Trophoblast cell (in vitro differentiated cells and primary cell): ENCODE data around the gene SPRR2B.
A peak's percentile ranks its signal among the peaks of the same experiment; 100 is the strongest.

Source experiments
- DNase-seq, 2 donors: peaks; one replicate each; pipeline ENCODE4 v3.0.0-alpha.2; 2016
- H2AFZ ChIP-seq: 2 replicates; pipeline ENCODE4 v1.6.1; 2013; ENCODE audit warnings: low read length, moderate library complexity, mild to moderate bottlenecking; ENCODE audit not compliant: insufficient read depth, poor library complexity
- H2AK5ac ChIP-seq: 2 replicates; pipeline ENCODE4 v1.6.1; 2013; ENCODE audit warnings: mild to moderate bottlenecking, low read length
- H2BK120ac ChIP-seq: 2 replicates; pipeline ENCODE4 v1.6.1; 2013; ENCODE audit warnings: low read length, mild to moderate bottlenecking, moderate library complexity; ENCODE audit not compliant: insufficient read depth, poor library complexity
- H2BK12ac ChIP-seq: 2 replicates; pipeline ENCODE4 v1.6.1; 2013; ENCODE audit warnings: mild to moderate bottlenecking, low read length, moderate library complexity
- H2BK5ac ChIP-seq: 2 replicates; pipeline ENCODE4 v1.6.1; 2013; ENCODE audit warnings: low read length, low read depth, moderate library complexity, mild to moderate bottlenecking; ENCODE audit not compliant: poor library complexity
- H3K14ac ChIP-seq: 2 replicates; pipeline ENCODE4 v1.6.1; 2013; ENCODE audit warnings: mild to moderate bottlenecking, low read length
- H3K18ac ChIP-seq: 2 replicates; pipeline ENCODE4 v1.6.1; 2013; ENCODE audit warnings: mild to moderate bottlenecking, low read length
- H3K23ac ChIP-seq: 2 replicates; pipeline ENCODE4 v1.6.1; 2013; ENCODE audit warnings: low read length
- H3K27ac ChIP-seq: 2 replicates; pipeline ENCODE4 v1.5.1; 2013; ENCODE audit warnings: low read depth, mild to moderate bottlenecking, inconsistent platforms, low read length, moderate library complexity
- H3K27me3 ChIP-seq: 2 replicates; pipeline ENCODE4 v1.6.1; 2013; ENCODE audit warnings: inconsistent platforms, mild to moderate bottlenecking, low read length, moderate library complexity; ENCODE audit not compliant: insufficient read depth
- H3K36me3 ChIP-seq, 2 experiments: 1 replicate in 1 of 2; 2 replicates in 1 of 2; pipeline ENCODE4 v1.6.1; 2013; ENCODE audit warnings: low read length in 2 of 2, mild to moderate bottlenecking in 2 of 2, moderate library complexity in 1 of 2; ENCODE audit not compliant: insufficient read depth in 2 of 2, control insufficient read depth in 1 of 2
- H3K4ac ChIP-seq: 2 replicates; pipeline ENCODE4 v1.6.1; 2013; ENCODE audit warnings: low read depth, mild to moderate bottlenecking, low read length, moderate library complexity
- H3K4me1 ChIP-seq, 2 experiments: 1 replicate in 1 of 2; 2 replicates in 1 of 2; pipeline ENCODE4 v1.6.1; 2013; ENCODE audit warnings: low read length in 2 of 2, mild to moderate bottlenecking in 2 of 2, moderate library complexity in 1 of 2; ENCODE audit not compliant: insufficient read depth in 2 of 2, control insufficient read depth in 1 of 2
- H3K4me2 ChIP-seq: 2 replicates; pipeline ENCODE4 v1.6.1; 2013; ENCODE audit warnings: inconsistent platforms, mild to moderate bottlenecking, low read length, moderate library complexity
- H3K4me3 ChIP-seq: 2 replicates; pipeline ENCODE4 v1.5.1; 2013; ENCODE audit warnings: mild to moderate bottlenecking, low read depth, low read length, inconsistent platforms
- H3K79me1 ChIP-seq: one replicate; pipeline ENCODE4 v1.6.1; 2013; ENCODE audit warnings: low read length
- H3K79me2 ChIP-seq: 2 replicates; pipeline ENCODE4 v1.6.1; 2013; ENCODE audit warnings: low read length, mild to moderate bottlenecking; ENCODE audit not compliant: control insufficient read depth, insufficient read depth, poor library complexity
- H3K9ac ChIP-seq: 2 replicates; pipeline ENCODE4 v1.6.1; 2013; ENCODE audit warnings: mild to moderate bottlenecking, low read length
- H3K9me3 ChIP-seq: 2 replicates; pipeline ENCODE4 v1.6.1; 2013; ENCODE audit warnings: low read depth, mild to moderate bottlenecking, control low read depth, inconsistent platforms, low read length; ENCODE audit not compliant: insufficient read depth
- H4K12ac ChIP-seq: 2 replicates; pipeline ENCODE4 v1.6.1; 2013; ENCODE audit warnings: low read depth, mild to moderate bottlenecking, low read length, moderate library complexity
- H4K8ac ChIP-seq: 2 replicates; pipeline ENCODE4 v1.6.1; 2013; ENCODE audit warnings: low read depth, mild to moderate bottlenecking, low read length, moderate library complexity
- H4K91ac ChIP-seq: one replicate; pipeline ENCODE4 v1.6.1; 2013; ENCODE audit warnings: low read depth, mild to moderate bottlenecking, low read length, moderate library complexity
- WGBS: extraction: QIAGEN DNeasy Blood & Tissue Kit; methylation state at CpG from one replicate; pipeline ENCODE4 v1.1.7; 2013; ENCODE audit warnings: missing lambda C conversion rate; ENCODE audit not compliant: insufficient read length, insufficient coverage; ENCODE audit errors: extremely low coverage; 5-methylcytosine and 5-hydroxymethylcytosine counted together

The SPRR2B gene

GRCh38 chr1:153035211-153035610 is 36.2 kb downstream of the SPRR2B start:
- Histone ChIP-seq H3K9me3 (no peaks in the 10 kb centered on the region), H2AK5ac (no peak overlapping the region), H3K36me3 (no peaks in the 10 kb centered on the region)

GRCh38 chr1:153032677-153033308 is 38.6 kb downstream of the SPRR2B start:
- no CpG with 5 or more reads among the region's 3 CpGs for WGBS
- Histone ChIP-seq H3K27ac (no peak overlapping the region), H2AFZ (no peak overlapping the region), H3K9me3 (no peaks in the 10 kb centered on the region), H3K27me3 (no peaks in the 10 kb centered on the region), H2AK5ac (no peak overlapping the region), H3K4me3 (no peak overlapping the region), H2BK5ac (no peak overlapping the region), H2BK120ac (no peak overlapping the region), H3K4me2 (no peak overlapping the region), H3K4me1 (no peaks in the 10 kb centered on the region), H3K18ac (no peak overlapping the region), H3K36me3 (no peaks in the 10 kb centered on the region), H4K12ac (no peak overlapping the region), H3K4ac (no peak overlapping the region), H3K14ac (no peak overlapping the region), H3K23ac (no peak overlapping the region), H3K9ac (no peak overlapping the region), H3K79me2 (no peaks in the 10 kb centered on the region), H3K79me1 (no peaks in the 10 kb centered on the region), H4K91ac (no peak overlapping the region), H2BK12ac (no peak overlapping the region), H4K8ac (no peak overlapping the region)
- DNase-seq: peak; percentile 66 to 80

More at GRCh38 chr1:153035211-153035610, 36.2 kb downstream of the SPRR2B start:
- Histone ChIP-seq H3K23ac (no peak overlapping the region), H4K8ac (no peak overlapping the region), H3K18ac (no peak overlapping the region), H2AFZ (no peak overlapping the region), H2BK5ac (no peak overlapping the region), H3K4me2 (no peak overlapping the region), H4K91ac (no peak overlapping the region), H3K27me3 (no peaks in the 10 kb centered on the region), H2BK120ac (no peak overlapping the region), H4K12ac (no peak overlapping the region), H3K9ac (no peak overlapping the region), H3K4me1 (no peaks in the 10 kb centered on the region), H3K4ac (no peak overlapping the region), H3K27ac (no peak overlapping the region), H2BK12ac (no peak overlapping the region), H3K79me1 (no peaks in the 10 kb centered on the region), H3K14ac (no peak overlapping the region), H3K4me3 (no peak overlapping the region), H3K79me2 (no peaks in the 10 kb centered on the region)
- DNase-seq: no peak
- WGBS: no CpG with 5 or more reads among the region's 1 CpG

- no peaks in the 10 kb centered on the region for H3K4me1 ChIP-seq
- H3K14ac ChIP-seq: no peak overlapping the region
- H2BK12ac ChIP-seq: peak overlapping the region; percentile 44
- no peak overlapping the region for H3K27ac ChIP-seq
- H2BK120ac ChIP-seq: no peak overlapping the region
- H3K9ac ChIP-seq: no peak overlapping the region
- H3K9me3 ChIP-seq: no peaks in the 10 kb centered on the region
- H3K4me2 ChIP-seq: no peak overlapping the region
- H2BK5ac ChIP-seq: no peak overlapping the region
- H4K8ac ChIP-seq: no peak overlapping the region
- H3K4ac ChIP-seq: no peak overlapping the region
- no peak overlapping the region for H2AFZ ChIP-seq
- H4K91ac ChIP-seq: no peak overlapping the region
- H3K23ac ChIP-seq: no peak overlapping the region
- no peak overlapping the region for H2AK5ac ChIP-seq
- H3K4me3 ChIP-seq: no peak overlapping the region
- H3K79me2 ChIP-seq: no peaks in the 10 kb centered on the region
- no peak overlapping the region for H4K12ac ChIP-seq
- H3K79me1 ChIP-seq: no peaks in the 10 kb centered on the region
- no peak for DNase-seq
- no peak overlapping the region for H3K18ac ChIP-seq
- H3K27me3 ChIP-seq: no peaks in the 10 kb centered on the region
- H3K36me3 ChIP-seq: no peaks in the 10 kb centered on the region
Measured at GRCh38 chr1:153032073-153032472, 39.3 kb downstream of the SPRR2B start.

- Histone ChIP-seq H3K4me1 (no peaks in the 10 kb centered on the region), H3K4me3 (no peak within 1 kb of the TSS), H3K9me3 (no peaks in the 10 kb centered on the region), H3K79me1 (no peaks in the 10 kb centered on the region), H2AFZ (no peak within 1 kb of the TSS), H3K18ac (no peak within 1 kb of the TSS), H4K12ac (no peak within 1 kb of the TSS), H2BK12ac (no peak within 1 kb of the TSS), H2AK5ac (no peak within 1 kb of the TSS), H3K27me3 (no peaks in the 10 kb centered on the region), H3K79me2 (no peaks in the 10 kb centered on the region), H3K4ac (no peak within 1 kb of the TSS), H4K8ac (no peak within 1 kb of the TSS), H3K27ac (no peak within 1 kb of the TSS), H2BK120ac (no peak within 1 kb of the TSS), H3K14ac (no peak within 1 kb of the TSS), H3K36me3 (no peaks in the 10 kb centered on the region), H3K9ac (no peak within 1 kb of the TSS), H2BK5ac (no peak within 1 kb of the TSS), H3K4me2 (no peak within 1 kb of the TSS), H4K91ac (no peak within 1 kb of the TSS), H3K23ac (no peak within 1 kb of the TSS)
- peak in 1 of 2 donors; percentile 24 for DNase-seq
Measured at GRCh38 chr1:153030895-153031294, 40.5 kb downstream of the SPRR2B start, which contains the start of gene SPRR1B. Gene SPRR1B, plus strand, starts transcription at chr1:153031203. Its CDS starts 1,143 bp downstream, at chr1:153032346.
